T follicular helper cell (primary cell): ENCODE measurements around the gene SDK2.

Experiments used
- DNase-seq: peaks from one replicate; pipeline ENCODE4 v3.0.0-alpha.2; 2020; ENCODE audit warnings: low read depth

The SDK2 gene

DNA sequence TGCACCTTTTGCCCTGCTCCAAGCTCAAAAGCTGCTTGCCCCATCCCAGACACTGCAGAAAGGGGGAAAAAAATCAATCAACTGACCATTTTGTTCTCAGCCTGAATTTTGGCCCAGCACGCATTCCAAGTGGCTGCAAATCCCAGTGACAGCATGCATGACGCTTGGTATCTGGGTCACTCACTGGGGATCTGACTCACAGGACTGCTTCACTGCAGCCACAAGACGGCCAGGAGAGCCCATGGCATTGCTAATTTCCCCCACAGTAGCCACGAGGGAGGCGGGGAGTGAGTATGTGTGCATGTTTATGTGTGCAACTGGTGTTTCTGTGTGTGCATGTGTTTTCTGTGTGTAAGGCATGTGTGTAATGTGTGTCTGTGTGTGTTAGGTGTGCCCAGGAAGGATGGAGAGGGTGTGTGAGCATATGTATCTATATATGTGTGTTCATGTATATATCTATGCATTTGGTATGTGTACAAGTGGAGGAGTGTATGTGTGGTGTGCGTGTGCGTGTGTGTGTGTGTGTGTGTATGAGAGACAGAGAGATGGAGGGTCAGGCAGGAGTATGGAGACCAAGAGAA lies 33.8 kb downstream of the SDK2 start:
- no peak for DNase-seq

DNA sequence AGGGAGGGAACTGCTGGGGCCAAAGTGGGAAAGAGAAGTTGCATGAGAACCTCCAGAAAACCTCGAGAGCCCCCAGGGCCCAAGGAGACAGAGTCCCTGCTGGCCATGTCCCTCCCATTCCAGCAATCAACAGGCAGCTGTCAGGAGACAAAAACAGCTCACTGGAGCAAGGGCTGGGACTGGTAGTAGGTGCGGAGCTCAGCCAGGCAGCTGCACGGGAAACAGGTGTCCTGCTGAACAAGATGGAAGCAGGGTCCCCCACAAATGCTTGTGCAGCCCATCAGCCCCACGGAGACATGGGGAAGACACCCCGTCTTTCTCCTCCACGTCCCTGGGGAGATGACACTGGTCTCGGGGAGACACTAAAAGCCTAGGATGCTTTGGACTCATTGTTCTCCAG lies 34.5 kb downstream of the SDK2 start:
- DNase-seq, result no peak

DNA sequence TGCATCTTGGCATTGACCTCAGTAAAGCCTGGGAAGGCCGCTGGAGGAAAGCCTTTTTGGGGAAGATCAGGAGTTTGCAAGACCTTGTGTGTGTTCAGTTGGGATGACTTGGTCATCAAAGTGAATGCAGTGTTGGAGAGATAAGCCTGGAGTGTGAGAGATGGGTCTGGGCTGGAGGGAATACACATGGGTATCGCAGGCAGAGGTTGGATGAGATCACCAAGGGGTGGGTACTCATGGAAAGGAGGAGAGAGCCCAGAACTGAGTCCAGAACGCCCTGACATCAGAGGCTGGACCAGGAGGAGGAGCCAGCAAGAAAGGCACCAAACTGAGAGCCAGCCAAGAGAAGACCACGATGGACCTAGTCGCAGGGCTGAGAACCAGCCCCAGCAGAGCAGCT lies 35.2 kb downstream of the SDK2 start:
- no peak for DNase-seq

DNA sequence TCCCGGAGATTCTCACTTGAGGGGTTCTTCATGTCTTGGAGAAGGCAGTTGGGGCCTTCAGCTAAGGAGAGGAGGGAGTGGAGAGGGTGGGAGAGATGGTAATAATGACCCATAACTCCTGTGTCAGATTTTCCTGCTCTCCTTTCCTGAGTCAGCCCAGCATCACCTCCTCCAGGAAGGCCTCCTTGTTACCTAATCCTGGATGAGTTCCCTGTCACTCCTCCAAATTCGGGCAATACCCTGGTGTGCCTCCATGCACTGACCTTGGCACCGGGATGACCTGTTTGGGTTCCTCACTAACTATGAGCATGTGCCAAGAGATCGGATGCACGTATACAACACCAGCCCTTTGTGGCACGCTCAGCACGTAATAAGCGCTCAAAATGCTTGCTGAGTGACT lies 38.8 kb downstream of the SDK2 start:
- DNase-seq, result no peak

DNA sequence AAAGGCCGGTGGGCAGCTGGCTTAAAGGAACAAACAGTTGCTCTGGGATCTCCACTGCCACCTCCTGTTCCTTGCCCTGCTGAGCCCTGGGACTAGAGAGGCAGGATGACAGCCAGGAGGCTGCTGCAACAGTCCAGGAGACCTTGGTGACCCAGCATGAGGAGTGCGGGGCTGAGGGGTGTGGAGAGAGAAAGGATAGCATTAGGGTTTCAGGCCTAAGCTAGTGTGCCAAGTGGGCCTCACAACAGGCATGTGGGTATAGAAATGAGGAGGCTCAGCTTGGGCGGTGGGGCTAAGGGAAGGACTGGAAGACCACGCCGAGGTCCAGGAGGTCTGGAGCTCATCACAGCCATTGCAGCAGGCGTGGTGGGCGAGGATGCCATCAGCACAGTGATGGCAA lies 39.8 kb downstream of the SDK2 start:
- no peak for DNase-seq

DNA sequence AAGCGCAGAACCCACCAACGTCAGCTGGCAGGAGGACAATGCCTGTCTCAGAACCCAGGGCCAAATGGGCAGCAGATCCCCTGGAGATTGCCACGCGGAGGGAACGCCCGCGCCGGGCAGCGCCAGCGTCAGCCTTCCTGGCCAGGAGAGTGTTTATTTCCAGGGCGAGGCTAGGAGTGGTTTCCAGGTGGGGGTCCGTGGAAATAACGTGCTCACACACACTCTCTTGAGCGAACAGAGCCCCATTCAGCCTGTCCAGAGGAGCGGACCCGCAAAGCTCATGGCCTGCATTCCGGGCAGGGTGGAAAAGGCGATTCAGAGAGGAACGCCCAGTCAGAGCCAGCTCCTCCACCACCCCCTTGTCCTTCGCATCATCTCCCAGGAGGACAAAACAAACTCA lies 40.3 kb downstream of the SDK2 start:
- no peak for DNase-seq

DNA sequence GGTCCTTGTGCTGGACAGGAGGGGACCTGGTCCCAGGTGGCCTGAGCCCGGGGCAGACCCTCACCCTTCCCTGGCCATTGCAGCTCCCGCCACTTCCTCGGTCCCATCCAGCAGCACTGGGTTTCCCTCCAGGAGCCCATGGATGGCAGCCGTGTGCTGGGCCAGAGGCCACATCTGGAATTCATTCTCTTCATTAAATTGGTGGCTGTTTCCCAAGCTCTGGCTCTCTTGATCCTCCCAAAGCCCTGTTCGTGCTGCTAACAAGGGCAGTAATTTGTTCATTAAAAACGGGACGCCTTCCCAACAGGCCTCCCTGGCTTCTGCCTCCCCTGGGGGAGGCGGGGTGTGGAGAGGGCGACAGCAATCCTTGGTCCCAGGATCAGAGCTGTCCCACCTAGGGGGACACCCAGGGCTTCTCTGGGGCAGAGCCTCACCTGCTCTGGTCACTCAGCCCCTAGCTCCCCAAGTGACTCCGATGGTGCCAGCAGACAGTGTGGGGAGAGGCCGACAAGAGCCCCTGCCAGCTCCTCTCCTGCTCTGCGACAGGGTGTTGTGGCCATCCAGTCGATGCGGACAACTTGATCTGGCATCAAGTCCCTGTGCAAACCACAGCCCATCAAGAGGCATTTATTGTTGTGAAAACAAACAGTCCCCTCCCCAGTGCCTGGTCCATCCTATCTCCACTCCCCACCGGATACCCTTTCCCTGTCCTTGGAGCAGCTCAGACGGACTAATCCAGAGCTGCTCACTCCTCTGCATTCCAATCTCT lies 44.0 kb downstream of the SDK2 start:
- no peak for DNase-seq

DNA sequence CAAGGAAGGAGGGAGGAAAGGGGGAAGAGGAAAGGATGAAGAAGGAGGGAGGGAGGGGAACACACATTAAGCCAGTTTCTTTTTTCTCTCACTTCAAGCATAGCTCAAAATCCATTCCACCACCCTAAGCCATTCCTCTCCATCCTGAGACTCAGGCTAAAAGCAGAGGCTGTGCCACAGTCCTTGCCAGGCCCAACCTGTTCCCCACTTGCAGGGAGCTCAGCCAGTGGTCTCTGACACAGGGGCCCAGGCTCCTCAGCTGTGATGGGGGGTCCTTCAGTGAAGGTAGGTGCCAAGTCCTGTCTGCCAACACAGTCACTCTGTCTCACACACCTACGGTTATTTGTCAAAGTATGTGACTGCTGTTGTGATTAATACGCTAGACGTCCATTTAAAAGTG lies 44.6 kb downstream of the SDK2 start:
- DNase-seq, result no peak

DNA sequence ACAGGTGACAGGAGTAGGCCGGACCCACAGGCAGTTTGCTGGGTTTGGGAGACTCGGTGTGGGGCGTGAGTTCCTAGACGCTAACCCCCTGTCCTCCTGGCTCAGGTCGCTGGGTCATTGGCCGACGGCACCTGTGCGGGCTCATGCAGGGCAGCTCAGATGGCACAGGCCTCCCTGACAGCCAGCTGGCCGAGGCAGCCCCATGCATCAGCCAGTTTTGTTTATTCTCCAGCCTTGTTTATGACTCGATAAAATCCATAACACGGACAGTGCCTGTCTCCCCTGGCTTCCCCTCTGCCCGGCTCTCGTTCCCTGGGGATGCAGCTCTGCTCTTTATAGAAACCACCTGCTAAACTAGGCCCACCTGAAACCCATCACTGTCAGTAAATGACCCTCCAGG lies 46.0 kb downstream of the SDK2 start:
- no peak for DNase-seq

DNA sequence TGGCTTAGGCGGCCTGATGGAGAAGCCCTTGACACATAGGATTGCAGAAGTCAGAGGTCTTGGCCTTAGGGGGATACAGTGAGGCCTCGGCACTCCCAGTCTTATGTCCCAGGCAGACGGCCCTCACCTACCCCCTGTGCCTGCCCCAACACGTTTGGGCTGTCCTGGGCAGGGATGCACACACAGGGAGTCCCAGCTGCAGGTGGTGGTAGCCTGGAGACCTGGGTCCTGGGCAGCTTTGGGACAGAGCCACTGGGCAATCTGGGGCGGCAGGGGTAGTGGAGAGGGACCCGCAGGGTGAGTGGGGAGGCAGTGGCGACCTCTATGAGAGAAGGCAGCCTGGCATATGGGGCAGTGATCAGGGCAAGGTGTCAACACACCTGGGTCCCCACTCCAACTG lies 48.3 kb downstream of the SDK2 start:
- DNase-seq, result no peak

DNA sequence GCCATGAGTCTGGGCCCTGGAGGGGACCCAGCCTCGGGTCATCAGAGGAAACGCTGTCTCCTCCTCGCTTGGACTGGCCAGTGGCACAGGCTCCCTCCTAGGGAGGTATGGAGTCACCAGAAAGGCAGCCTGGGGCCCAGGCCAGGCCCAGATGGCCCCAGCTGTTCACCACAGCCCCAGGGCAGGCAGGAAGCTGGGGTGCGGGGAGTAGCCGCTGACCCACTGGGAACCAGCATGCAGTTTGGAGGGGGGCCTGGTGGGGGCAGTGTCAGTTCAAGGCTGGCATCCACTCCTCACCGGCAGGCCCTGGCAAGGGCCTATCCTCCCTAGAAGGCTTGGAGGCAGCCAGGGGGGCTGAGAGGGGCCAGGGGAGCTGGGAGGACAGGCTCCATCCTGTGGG lies 48.8 kb downstream of the SDK2 start:
- no peak for DNase-seq

DNA sequence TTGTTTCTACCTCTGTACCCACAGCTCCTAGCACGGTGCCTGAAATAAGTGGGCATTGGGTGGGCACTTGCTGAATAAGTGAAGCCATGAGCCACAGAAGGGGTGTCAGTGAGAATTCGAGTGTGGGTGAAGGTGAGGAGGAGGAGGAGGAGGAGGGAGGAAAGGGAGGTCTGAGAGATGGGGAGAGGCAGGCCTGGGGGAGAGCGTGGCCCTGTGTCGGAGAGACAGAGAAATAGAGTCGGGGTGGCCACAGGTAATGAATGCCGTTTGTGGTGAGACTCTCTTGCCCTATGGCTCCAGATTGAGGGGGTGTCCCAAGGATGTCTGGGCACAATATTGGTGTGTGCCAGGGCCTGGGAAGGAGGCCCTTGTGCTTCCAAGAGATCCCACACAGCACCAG lies 49.2 kb downstream of the SDK2 start:
- no peak for DNase-seq

DNA sequence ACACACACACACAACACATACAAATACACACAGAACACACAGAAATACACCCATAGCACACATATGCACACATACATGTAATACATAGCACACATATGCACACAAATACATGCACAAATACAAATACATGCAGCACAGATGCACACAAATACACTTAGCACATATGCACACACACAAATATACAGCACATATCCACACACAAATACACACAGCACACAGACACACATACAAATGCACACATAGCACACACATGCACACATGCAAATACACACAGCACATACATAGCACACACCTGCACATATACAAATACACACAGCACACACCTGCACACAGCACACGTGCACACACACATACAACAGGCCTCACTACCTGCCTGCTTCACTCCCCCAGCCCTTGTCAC lies 49.6 kb downstream of the SDK2 start:
- no peak for DNase-seq

DNA sequence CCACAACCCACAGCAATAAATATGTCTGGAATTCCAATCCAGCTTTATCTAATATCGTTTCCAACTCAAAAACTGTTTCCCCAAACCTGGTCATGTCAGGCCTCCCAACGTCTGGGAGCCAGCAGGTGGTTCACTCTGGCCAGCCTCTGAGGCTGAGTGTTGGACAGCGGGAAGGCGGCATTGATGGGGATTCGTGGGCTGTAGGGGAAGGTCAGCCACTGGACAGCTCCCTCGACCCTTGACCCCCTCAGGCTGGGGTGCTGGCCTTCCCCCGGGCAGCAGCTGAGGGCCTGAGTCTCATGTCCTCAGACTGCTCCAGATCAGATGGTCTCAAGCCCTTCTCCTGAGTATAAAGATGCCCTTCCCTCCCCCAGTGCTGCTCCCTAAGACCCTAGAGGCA lies 50.2 kb downstream of the SDK2 start:
- no peak for DNase-seq

DNA sequence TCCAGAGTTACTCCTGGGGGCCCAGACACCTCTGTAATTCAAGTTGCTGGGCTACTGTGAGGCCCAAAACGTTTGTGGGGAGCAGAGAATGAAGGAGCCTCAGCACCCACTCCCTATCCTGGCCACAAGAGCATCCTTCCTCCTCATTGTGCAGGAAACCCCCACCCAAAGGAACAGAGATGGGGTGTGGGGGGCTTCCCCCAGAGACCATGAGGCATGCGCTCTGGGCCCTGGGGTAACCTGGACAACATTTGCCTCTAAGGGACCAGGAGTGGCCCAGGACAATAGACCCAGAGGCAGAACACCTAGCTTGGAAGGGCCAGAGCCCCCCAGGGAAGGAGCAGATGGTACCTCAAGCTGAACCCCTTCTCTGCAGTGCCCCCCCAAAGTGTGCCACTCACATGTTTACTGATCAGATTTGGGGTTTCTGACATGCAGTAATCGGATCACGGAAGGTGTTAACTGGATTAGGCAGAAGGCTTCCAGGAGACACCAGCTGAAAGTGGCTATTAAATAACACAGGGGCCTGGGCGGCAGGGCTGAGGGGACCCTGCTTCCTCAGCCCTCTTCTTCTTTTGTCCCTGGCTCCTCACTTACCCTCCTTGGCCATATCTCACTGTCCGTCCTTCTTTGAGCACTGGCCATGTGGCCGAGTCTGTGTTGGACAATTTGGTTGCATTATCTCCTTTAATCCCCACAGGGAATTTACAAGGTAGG lies 50.8 kb downstream of the SDK2 start:
- DNase-seq, result no peak

DNA sequence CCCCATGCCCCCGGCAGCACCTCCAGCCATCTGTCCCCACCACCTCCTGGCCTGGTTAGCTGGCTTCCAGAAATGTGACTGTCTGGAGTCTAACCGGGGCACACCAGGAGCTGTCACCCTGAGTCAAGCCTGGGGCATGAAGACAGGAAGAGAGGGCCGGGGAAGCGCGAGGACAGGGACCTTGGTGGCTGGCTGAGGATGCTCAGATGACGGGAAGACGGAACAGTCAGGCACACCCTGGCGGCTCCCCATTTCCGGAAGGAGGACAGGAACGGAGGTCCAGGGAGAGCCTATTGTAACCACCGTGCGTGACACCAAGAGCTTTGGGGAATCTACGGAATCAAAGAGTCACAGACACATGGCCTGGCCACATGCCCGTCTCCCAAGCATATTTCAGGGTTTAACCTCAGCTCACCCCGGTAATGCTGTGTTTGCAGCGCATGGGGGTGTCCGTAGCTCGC lies 51.7 kb downstream of the SDK2 start:
- no peak for DNase-seq

DNA sequence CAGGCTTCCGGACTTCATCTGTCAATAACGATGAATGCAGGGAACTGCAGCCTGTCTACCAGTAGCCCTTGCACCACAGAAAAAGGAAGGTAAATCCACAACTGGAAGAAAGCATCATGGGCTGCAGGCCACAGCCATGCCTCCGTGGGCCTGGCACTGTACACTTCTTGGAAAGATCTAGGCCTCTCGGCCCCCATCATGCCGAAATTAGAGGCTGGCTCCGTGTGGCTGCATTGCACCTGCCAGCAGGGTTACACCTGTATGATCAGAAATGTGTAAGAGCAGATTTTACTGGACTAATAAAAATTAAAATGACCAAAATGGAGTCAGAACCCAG lies 52.2 kb downstream of the SDK2 start:
- DNase-seq, result no peak

DNA sequence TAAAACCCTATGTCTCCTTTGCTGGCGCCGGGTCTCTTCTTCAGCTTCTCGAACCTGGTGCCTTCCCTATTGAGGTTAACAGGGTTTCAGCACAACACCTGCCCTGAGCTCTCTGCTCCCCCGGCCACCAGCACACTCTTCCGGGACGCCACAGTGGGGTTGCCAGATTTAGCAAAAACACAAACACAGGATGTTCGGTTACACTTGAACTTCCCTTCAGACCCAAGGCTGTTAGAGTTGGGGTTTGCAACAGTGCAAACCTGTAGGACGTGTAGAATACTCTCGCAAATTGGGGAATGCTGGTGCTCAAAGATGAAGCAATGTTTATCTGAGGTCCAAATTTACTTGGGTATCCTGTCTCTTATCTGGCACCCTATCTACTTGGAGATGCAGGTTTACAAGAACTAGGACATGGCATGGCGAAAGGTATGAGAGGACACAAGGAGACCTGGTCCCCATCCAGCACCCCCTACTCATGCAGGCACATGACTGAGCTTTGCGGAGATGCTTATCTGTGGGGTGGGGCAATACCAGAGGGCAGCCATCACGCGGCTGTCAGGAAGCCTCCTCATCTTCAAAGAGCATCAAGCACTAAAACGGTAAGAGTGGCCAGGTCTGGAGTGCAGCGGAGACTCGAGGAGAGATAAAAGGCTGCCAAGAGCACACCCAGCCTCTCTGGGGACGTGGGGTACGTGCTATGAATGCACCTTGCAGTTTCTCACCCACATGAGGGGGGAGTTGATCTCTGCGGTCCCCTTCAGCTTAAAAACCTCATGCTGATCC lies 52.8 kb downstream of the SDK2 start:
- peak; percentile 28 for DNase-seq

DNA sequence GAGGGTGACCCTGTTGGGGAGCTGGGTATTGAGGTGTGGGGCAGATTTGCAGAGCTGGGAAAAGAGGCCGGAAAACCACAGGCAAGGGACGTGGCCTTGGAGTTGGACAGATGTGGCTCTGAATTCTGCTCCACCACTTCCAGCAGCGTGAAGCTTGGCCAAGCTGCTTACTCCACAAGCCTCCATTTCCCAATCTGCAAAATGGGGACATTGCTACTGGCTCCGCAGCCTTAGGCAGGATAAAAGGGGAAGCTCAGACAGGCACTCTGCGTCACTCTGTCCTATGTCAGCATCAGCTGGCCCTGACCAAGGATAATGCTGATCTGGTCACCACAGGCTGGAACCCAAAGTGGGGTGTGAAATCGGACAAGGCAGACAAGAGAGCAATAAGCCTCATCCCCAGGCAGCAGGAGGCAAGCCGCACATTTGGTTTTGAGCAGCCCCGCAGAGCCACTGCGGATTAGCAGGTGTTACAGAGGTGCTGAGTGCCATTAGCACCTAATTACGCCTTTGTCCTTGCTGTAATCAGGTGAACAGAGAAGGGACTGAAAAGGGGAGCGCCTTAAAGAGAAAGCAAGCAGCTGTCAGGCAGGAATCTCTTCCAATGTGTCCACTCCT lies 54.8 kb downstream of the SDK2 start:
- no peak for DNase-seq

DNA sequence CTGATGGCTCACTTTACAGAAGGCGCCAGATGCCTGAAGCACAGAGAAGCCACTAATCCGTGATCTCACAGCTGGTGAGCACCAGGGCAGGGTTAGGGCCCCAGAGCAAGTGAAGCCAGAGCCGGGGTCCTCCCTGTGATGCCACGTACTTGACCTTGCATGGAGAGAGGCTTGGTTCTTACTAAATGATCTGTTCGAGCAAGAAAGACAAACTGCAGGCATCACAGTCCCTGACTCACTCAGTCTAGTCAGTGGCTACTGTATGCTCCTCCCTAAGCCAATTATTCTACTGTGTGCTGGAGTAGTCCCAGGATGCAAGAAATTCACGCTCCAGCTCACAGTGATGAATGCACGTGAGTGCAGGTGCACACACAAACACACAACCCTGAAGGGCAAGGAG lies 55.4 kb downstream of the SDK2 start:
- DNase-seq, result no peak

DNA sequence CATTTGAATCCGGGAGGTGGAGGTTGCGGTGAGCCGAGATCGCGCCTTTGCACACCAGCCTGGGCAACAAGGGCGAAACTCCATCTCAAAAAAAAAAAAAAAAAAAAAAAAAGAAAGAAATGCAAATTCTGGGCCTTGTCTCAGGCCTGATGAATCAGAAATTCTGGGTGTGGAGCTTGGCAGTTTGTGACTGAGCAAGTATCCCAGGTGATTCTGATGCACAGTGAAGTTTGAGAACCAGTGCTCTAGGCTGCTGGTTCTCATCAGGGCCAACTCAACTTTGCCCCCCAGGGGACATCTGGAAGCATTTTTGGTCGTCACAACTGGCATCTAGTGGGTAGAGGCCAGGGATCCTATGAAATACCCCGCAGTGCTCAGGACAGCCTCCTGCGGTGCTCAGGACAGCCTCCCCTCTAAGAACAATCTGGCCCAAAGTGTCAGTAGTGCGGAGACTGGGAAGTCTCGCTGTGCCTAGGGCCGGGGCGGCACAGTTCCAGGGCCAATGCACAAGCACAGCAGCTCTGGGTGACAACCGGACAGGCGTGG lies 55.9 kb downstream of the SDK2 start:
- DNase-seq, result no peak
